Activated naive CD4-positive, alpha-beta T cell treated with anti-CD3 and anti-CD28 coated beads, Interleukin-2, amount 50 U/mL, for 72 hours (primary cell): Measurements from ENCODE around the gene STAT1. TPM values are rescaled to one million over a fixed set of nuclear protein-coding genes. Genes with fewer than 3 reads are reported as not detected.

Experiments
- ATAC-seq, 2 donors: fragments of 150-1000 bp; cut with Tn5 transposase; 2 replicates each; pipeline ENCODE4 v1.10.0; 2021; ENCODE audit warnings: mild to moderate bottlenecking in 2 of 2, moderate library complexity in 2 of 2
- DNase-seq, 2 donors: peaks; one replicate each; pipeline ENCODE4 v3.0.0; 2021 to 2022; ENCODE audit warnings: low spot score in 2 of 2
- H3K27ac Mint-ChIP-seq, 2 donors: one replicate each; pipeline ENCODE4 v1.8.0; 2022; ENCODE audit warnings: mild to moderate bottlenecking in 2 of 2, mixed read lengths in 2 of 2
- H3K36me3 Mint-ChIP-seq, 2 donors: one replicate each; pipeline ENCODE4 v1.8.0; 2022; ENCODE audit warnings: mixed read lengths in 2 of 2
- H3K9me3 Mint-ChIP-seq, 2 donors: one replicate each; pipeline ENCODE4 v1.8.0; 2022; ENCODE audit warnings: mixed read lengths in 2 of 2
- total RNA-seq, 2 donors: library from RNA; stranded (reverse); gene quantifications; one replicate each; pipeline ENCODE4 v1.2.3, GENCODE V29; 2022

STAT1 gene
- total RNA-seq: 100 to 1,000 TPM; 230 to 510 TPM

DNA sequence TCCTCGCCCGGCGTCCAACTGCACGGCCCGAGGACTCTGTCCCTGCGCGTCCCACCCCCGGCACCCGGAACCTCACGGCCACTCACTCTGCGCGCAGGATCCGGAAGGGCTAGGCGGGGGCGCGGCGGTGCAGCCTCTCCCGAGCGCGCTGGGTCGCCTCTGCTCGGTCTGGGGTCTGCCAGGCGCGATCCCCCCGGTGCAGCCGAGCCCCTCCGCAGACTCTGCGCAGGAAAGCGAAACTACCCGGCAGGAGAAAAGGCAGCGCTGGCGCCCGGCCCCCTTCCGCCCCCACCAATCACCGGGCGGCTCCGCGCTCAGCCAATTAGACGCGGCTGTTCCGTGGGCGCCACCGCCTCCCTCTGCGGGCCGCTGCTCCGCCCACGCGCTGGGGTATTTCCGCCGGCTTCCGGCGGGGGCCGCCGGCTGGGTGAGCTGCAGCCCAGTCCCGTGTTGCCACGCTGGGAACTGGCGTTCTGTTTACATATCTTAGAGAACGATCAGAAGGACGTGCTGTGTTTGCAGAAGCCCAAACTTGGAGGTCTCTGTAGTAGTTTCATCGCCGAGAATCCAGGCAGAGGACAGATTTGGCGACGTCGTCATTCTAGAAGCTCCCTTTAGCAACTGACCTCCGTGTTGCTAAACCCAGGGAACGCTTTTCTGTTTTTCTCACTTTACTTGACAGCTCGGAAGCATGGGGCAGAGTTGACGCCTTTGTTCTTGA, at the start of gene STAT1:
Gene STAT1, minus strand, starts transcription at position 240 of the 721 bp plus-strand sequence. CDS start 4,168 bp downstream, outside the sequence.
- DNase-seq: peak; percentile 96 to 99
- H3K9me3 Mint-ChIP-seq: peaks cover 10 to 11% of the 10 kb centered on the region in 2 donors
- H3K36me3 Mint-ChIP-seq: peaks cover 26 to 29% of the 10 kb centered on the region in 2 donors
- no peak within 1 kb of the TSS for H3K27ac Mint-ChIP-seq
- ATAC-seq: peak; percentile 79 to 85

DNA sequence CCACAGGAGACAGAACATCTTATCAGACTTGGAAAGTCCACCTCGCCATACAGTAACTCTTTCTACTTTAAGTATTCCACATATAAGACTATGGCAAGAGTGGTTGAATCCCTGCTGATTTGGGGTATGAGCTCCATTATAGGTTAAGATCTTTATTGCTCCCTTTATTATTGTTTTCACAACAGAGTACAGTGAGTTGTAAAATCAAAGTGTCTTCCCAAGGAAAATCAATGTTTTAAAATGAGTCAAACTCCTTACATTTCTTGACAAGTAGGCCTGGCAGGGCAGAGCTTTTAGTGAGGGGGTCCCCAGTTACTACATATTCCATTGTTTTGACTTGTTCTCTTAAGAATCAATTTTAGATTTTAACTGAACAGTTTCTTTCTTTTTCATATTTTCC, 49.6 kb upstream of the STAT1 start:
- Mint-ChIP-seq H3K9me3 (peaks cover 0 to 4% of the 10 kb centered on the region in 2 donors), H3K27ac (peak overlapping the region in 1 of 2 donors; percentile 71), H3K36me3 (peaks cover 36 to 57% of the 10 kb centered on the region in 2 donors)
- no peak for ATAC-seq
- no peak for DNase-seq

DNA sequence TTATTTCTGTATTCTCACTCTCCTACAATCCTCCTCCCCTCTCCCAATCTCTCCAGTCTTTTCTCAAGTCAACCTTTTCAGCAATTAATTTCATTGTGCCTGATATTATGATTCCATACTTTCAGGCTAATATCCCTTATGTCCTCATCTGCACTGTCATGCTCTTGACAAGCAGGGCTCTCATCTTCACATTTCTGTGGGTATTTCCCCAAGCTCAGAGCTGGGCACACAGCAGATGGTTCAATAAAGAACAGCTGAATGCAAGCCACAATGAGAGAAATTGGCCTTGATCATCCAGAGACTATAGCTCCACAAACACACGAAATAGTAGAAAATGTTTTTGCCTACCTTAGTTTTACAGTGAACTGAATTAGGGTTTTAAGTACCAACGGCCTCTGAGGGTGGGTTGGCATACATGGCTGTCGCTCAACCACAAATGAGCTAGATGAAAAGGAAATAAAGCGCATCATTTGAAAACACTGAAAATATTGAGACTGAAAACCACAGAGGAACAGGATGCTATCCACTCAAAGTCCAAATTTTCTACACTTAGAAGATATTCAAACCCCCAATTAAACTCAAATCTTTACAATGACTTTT, 47.5 kb upstream of the STAT1 start:
- Mint-ChIP-seq H3K27ac (peak overlapping the region; percentile 6 to 77), H3K9me3 (peaks cover 0 to 4% of the 10 kb centered on the region in 2 donors), H3K36me3 (peaks cover 33 to 50% of the 10 kb centered on the region in 2 donors)
- peak in 1 of 2 donors; percentile 14 for ATAC-seq
- no peak for DNase-seq

DNA sequence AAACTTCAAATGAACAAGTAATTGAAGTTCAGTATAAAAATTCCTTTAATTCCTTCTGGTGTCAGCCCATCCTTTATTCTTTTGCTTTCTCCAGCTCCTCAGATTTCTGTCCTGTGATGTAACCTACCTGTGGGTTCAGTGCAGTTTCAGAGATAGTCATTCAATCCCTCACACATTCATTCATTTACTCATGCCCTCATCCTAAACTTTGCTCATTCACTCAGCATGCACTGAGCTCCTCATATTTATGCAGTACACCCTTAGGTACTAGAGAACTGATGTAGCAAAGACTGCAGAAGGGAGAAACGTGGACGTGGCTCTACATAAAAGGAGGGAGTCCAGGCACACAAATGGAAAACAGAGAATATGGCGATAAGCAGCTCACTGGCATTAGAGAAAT, 45.3 kb upstream of the STAT1 start:
- DNase-seq (peak in 1 of 2 donors; percentile 23), ATAC-seq (peak; percentile 94 to 98)
- peaks cover 27 to 43% of the 10 kb centered on the region in 2 donors for H3K36me3 Mint-ChIP-seq
- peaks cover 0 to 4% of the 10 kb centered on the region in 2 donors for H3K9me3 Mint-ChIP-seq
- H3K27ac Mint-ChIP-seq: peak overlapping the region in 1 of 2 donors; percentile 11

DNA sequence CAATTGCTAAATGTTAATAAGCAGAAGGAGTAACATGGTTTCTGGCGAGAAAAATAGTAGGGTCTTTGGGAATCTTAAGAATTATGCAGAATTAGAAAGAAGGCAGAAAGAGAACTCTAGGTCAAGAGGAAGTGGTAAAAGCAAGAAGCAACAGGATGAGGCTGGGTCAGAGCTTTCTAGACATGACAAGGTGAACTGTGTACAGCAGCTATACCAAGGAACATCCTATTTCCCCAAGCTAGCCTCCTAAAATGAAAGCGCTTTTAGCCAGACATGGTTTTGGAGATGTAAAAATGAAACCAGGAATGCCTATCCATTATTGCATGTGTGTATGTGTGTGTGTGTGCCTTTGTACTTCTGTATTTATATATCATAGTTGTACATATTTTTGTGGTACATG, 42.3 kb upstream of the STAT1 start:
- DNase-seq (no peak), ATAC-seq (peak; percentile 36 to 54)
- no peak overlapping the region for H3K27ac Mint-ChIP-seq
- H3K9me3 Mint-ChIP-seq: peaks cover 0 to 1% of the 10 kb centered on the region in 2 donors
- H3K36me3 Mint-ChIP-seq: peaks cover 10 to 20% of the 10 kb centered on the region in 2 donors

DNA sequence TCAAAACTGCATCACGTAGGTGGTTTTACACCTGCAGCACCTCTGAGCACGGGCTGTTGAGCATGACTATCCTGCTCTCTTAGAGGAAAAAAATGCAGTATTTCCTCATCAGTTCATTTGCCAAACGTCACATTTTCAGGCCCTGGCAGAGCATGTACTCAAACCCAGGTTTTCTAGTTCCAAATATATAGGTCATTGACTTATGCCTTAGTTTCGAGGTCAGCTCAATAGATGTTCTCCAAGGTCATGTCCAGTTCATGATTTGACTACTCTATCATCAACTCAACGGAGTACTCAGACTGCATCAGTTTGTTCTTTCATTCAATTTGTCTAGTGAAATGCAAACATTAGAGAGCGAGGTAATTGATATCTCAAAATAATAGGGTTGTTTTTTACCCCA, 39.3 kb upstream of the STAT1 start:
- peaks cover 0 to 5% of the 10 kb centered on the region in 2 donors for H3K36me3 Mint-ChIP-seq
- DNase-seq (no peak), ATAC-seq (no peak)
- no peak overlapping the region for H3K27ac Mint-ChIP-seq
- no peaks in the 10 kb centered on the region for H3K9me3 Mint-ChIP-seq

DNA sequence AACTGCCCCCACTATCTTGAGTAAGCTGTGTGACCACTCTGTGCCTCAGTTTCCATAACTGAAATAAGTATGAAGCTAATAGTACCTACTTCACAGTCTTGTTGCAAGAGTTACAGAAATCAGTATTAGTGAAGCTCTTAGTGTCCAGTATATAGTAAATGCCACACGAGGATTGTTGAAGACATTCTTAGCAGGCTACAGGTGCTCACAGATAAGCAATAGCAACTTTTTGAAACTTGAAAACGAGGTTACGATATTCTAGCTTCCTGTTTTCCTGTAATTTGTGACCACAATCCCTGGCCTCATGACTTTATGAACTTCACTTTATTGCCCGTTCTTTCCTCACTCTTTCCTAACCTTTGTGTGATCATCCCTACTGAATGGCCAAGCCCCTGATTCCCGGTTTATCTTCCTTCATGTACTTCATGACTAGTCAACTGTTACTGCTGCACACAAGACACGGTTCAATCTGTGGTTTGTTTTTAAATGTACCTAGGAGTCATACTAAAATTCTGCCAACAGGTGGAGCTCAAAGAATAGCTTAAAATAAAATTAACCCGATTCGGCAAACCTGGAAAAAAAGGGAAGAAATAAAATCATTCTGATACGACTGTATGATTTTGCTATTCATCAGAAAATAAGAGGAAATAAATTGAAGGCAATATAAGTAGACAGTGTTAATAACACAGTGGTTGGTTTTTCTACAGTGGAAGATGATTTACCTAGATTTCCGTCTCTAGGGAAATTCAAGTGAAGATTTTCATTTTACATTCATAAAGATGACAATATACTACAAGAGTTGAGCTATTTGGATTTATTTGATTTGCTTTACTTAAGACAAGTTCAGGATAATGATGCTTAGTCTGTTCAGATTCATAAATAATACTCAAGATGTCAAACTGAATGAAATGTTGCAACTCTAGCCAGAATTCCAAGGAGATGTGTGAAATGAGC, 38.1 kb upstream of the STAT1 start:
- DNase-seq: no peak
- Mint-ChIP-seq H3K36me3 (peaks cover 0 to 2% of the 10 kb centered on the region in 2 donors), H3K27ac (no peak overlapping the region), H3K9me3 (no peaks in the 10 kb centered on the region)
- peak; percentile 62 to 69 for ATAC-seq

DNA sequence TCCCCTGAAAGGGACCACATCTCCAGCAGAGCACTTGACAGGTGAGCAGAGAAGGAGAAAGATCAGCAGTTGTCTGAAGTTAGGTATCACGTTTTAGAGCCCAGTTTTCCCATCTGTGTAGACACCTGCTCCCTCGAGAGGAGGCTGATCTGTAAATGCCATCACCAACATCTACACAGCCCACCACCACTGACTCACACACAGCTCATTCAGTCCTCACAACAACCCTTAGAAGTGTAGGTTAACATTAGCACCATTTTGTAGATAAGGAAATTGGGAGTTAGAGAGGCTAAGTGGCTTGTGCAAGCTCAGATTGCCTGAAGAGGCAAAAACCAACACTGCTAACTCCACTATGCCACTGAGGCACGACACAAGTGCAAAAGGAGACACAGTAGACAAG, 37.2 kb upstream of the STAT1 start:
- ATAC-seq: peak; percentile 56 to 74

DNA sequence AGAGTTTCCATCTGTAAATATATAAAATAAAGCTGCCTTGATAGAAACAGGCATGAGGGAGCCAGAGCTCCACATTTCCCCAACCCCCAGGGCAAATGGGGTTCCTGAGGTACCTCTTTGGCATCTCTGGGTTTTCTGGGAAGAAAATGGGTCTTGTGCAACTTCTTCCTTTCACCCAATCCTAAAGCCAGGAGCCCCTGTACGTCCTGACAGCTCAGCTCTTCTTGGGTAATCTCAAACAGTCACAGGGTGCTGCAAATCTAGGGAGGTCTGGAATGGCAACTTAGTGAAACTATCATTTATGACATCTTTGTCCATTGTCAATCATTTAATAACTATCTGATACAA, 36.6 kb upstream of the STAT1 start:
- H3K9me3 Mint-ChIP-seq: peaks cover 0 to 4% of the 10 kb centered on the region in 2 donors
- DNase-seq (no peak), ATAC-seq (no peak)
- H3K36me3 Mint-ChIP-seq: peaks cover 0 to 5% of the 10 kb centered on the region in 2 donors
- H3K27ac Mint-ChIP-seq: no peak overlapping the region

More for the DNA sequence above, 37.2 kb upstream of the STAT1 start:
- no peaks in the 10 kb centered on the region for H3K36me3 Mint-ChIP-seq
- no peak for DNase-seq
- no peaks in the 10 kb centered on the region for H3K9me3 Mint-ChIP-seq
- no peak overlapping the region for H3K27ac Mint-ChIP-seq

DNA sequence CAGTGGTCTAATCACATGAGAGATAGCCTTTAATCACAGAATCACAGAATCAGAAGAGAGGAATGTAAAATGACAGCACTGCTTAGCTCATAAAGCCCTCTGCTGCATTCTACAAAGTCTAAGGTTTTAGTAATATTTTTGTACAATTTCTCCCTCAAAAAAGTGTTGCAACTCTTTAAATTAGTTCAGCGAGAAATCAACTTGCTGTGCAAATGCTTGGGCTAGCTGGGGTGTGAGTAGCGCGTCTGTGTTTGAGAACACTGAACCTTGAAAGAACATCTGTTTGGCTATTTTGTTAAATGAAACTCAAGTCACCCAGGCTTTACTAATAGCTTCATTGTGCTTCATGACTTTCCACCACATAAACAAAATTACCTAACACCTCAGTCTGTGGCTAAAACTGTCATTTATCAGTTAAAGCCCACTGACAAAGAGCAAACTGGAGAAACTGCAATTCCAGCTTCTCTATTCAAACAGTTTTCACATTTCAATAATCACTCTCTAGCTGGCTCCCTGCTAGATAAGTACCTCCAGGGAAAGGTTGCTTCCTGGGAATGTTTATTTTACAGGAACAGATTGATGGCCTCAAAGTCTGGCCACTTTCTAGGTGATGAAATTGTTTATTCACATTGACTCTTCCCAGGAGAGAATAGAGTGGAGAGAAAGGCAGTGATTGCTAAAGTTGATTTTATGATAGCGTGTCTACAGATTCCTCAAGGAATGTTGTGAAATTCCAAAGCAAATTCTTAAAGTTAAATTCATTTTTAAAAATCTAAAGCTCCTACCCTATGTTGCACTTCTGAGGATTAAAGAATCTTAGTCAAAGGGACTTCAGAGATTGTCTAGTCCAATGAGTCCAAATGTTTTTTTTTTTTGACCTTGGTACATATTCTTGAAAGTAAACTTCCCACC, 36.0 kb upstream of the STAT1 start:
- ATAC-seq: no peak
- no peak for DNase-seq
- peaks cover 0 to 4% of the 10 kb centered on the region in 2 donors for H3K9me3 Mint-ChIP-seq
- H3K36me3 Mint-ChIP-seq: peaks cover 0 to 6% of the 10 kb centered on the region in 2 donors
- no peak overlapping the region for H3K27ac Mint-ChIP-seq

DNA sequence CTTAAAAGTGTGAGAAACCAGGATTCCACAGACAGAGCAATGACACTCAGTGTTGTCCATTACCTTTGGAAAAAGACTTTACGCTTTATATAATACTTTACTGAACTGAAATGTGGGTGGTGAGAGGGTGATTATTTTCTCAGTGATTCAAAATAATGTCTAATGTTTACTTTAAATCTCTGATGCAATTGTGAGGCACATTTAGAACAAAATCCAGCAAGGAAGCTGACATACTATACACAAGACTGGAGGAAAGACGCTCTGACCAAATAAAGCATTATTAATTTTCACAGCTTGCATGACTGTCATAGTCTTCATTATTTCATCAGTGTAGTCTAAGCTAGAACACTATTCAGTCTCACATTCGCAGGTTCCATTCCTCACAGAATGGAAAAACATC, 34.1 kb upstream of the STAT1 start:
- no peak for ATAC-seq
- peaks cover 0 to 12% of the 10 kb centered on the region in 2 donors for H3K36me3 Mint-ChIP-seq
- peaks cover 0 to 9% of the 10 kb centered on the region in 2 donors for H3K9me3 Mint-ChIP-seq
- no peak for DNase-seq
- no peak overlapping the region for H3K27ac Mint-ChIP-seq

DNA sequence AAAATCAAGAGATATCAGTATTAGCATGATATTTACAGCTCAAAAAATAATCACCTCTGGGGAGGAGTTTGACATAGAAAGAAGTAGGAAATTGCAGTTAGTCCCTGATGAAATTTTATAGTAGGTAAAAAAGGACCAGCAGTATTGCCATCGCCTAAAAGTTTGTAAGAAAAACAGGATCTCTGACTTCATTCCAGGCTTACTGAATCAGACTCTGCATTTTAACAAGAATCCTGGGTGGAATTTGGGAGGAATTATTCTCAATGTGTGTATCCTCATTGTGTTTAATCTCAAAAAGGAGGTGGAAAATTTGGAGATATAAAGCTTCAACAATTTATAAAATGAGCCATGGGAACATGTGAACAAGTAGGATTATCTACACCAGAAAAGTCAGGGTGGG, 31.2 kb upstream of the STAT1 start:
- H3K36me3 Mint-ChIP-seq: peaks cover 0 to 12% of the 10 kb centered on the region in 2 donors
- DNase-seq: no peak
- no peak for ATAC-seq
- H3K9me3 Mint-ChIP-seq: peaks cover 0 to 9% of the 10 kb centered on the region in 2 donors
- no peak overlapping the region for H3K27ac Mint-ChIP-seq

DNA sequence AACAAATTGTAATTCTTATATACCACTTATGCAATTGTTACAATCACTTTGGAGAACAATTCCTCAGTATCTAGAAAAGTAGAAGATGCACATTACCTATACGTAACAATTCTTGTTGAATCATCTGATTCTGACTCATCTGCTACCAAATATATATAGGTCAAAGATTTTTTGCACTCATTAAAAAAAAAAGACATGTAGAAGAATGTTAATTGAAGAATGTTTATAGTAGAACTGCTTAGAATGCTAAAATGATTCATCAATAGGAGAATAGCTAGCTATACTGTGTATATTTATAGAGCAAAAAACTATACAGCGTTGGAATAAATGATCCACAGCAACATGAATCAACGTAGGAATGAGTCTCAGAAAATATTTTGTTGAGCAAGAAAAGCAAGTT, 29.5 kb upstream of the STAT1 start:
- Mint-ChIP-seq H3K27ac (no peak overlapping the region), H3K36me3 (peaks cover 9 to 23% of the 10 kb centered on the region in 2 donors), H3K9me3 (peaks cover 0 to 9% of the 10 kb centered on the region in 2 donors)
- no peak for ATAC-seq
- DNase-seq: no peak

DNA sequence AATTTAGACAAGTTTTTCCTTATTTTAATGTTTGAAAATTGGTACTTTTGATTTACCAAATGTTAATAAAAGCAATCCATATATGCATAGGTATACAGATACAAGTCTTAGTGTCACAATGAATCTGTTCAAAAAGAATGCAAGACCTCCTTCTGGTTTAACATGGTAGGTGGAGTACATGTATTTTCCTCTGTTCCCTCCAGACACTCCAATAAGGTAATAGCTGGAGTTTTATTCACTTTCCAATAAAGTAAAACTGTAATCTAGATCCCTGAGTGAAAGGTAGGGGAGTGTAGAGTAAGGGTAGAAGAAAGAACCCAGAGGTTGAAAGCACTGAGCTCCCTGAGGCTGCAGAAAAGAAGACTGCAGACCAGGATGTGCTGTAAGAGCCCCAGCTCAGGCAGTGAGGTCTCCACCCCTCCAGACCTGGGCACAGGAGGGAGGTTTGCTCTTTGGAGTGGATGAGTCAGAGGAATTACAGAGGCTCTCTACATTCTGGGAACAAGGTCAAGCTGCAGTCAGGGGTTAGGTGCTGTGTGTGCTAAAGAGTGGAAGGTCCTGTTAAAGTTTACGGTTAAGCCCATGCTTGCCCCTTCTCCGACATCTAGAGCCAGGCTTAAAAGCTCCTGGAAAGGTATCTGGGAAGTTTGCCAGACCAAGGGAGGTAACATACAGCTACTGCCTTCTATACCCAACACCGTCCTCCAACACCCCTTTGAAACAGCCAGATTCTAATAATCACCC, 27.6 kb upstream of the STAT1 start:
- ATAC-seq: peak; percentile 39 to 68
- Mint-ChIP-seq H3K36me3 (peaks cover 17 to 34% of the 10 kb centered on the region in 2 donors), H3K27ac (peak overlapping the region; percentile 68 to 70), H3K9me3 (peaks cover 0 to 9% of the 10 kb centered on the region in 2 donors)
- no peak for DNase-seq

DNA sequence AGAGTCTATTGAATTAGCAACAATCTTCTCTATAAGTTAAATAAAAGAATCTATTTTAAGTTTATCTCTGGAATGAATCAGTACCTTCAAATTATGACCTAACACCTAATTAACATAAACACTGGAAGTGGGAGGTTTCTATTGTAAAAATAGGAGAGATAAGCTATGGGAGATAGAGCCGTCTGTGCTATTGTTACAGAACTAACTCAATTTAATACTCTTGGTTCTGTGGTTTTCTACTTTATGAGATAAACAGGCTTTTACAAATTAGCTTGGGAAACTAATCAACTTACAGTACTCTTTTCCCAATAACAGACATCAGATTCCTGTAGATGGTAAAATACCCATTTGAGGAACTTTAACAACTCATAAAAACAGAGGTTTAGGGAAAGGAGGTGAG, 25.6 kb upstream of the STAT1 start:
- H3K36me3 Mint-ChIP-seq: peaks cover 17 to 33% of the 10 kb centered on the region in 2 donors
- DNase-seq (no peak), ATAC-seq (no peak)
- H3K9me3 Mint-ChIP-seq: peaks cover 0 to 5% of the 10 kb centered on the region in 2 donors
- no peak overlapping the region for H3K27ac Mint-ChIP-seq
